Naive B cell (primary cell): ENCODE measurements around the gene RBBP6. TPM values are rescaled to one million over a fixed set of nuclear protein-coding genes. Genes with fewer than 3 reads are reported as not detected.
A peak's percentile ranks its signal among the peaks of the same experiment; 100 is the strongest.
"Not testable (repeated sequence)": the region's sequence is repeated elsewhere in the genome, so short reads cannot be mapped to it uniquely, and the experiment has no call there.

Experiments
- ATAC-seq, 2 donors: fragments of 150-1000 bp; cut with Tn5 transposase; 2 replicates each; pipeline ENCODE4 v1.10.0; 2021; ENCODE audit warnings: low read depth in 2 of 2, mild to moderate bottlenecking in 2 of 2, moderate library complexity in 2 of 2
- DNase-seq: peaks from one replicate; pipeline ENCODE4 v3.0.0; 2022
- H3K27ac Mint-ChIP-seq, 6 donors: one replicate each; pipeline ENCODE4 v1.8.0; 2020 to 2022; ENCODE audit warnings: mild to moderate bottlenecking in 6 of 6, mixed read lengths in 6 of 6, moderate library complexity in 5 of 6, inconsistent platforms in 2 of 6
- H3K27me3 Mint-ChIP-seq, 3 donors: one replicate each; pipeline ENCODE4 v1.8.0; 2021 to 2022; ENCODE audit warnings: mixed read lengths in 3 of 3, mild to moderate bottlenecking in 1 of 3
- H3K36me3 Mint-ChIP-seq, 2 donors: one replicate each; pipeline ENCODE4 v1.8.0; 2020 to 2022; ENCODE audit warnings: mixed read lengths in 2 of 2, inconsistent platforms in 1 of 2, mild to moderate bottlenecking in 1 of 2
- H3K4me1 Mint-ChIP-seq, 3 donors: one replicate each; pipeline ENCODE4 v1.8.0; 2020 to 2022; ENCODE audit warnings: mixed read lengths in 3 of 3, inconsistent platforms in 1 of 3, mild to moderate bottlenecking in 1 of 3, moderate library complexity in 1 of 3
- H3K4me3 Mint-ChIP-seq, 8 donors: one replicate each; pipeline ENCODE4 v1.8.0; 2020 to 2022; ENCODE audit warnings: mild to moderate bottlenecking in 8 of 8, mixed read lengths in 8 of 8, moderate library complexity in 8 of 8, inconsistent platforms in 2 of 8
- H3K9me3 Mint-ChIP-seq, 7 donors: one replicate each; pipeline ENCODE4 v1.8.0; 2020 to 2022; ENCODE audit warnings: mixed read lengths in 7 of 7, mild to moderate bottlenecking in 5 of 7, inconsistent platforms in 2 of 7, moderate library complexity in 1 of 7
- polyA plus RNA-seq, 6 donors: library from polyadenylated mRNA; unstranded; fragments of 300-500 nt; fragmentation: Illumina TruSeq; gene quantifications; one replicate each; pipeline ENCODE4 v1.2.3, GENCODE V29; 2021; ENCODE audit warnings: low read depth in 6 of 6

The RBBP6 gene
- polyA plus RNA-seq, 6 donors from 2014 or later = 19.6 to 41.1 (median 30.2) TPM

DNA sequence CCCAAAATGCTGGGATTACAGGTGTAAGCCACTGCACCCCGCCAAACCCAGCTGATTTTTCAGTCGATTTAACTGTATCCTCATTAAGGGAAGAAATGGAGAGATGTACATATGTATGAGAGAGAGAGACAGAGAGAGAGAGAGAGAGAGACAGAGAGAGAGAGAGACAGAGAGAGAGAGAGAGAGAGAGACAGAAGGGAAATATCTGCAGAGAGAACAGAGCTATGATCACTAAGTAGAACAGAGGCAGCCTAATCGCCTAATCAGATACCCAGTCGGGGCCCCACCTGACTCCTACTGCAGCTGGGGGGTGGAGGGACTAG is 70.0 kb downstream of the RBBP6 start:
- H3K27me3 Mint-ChIP-seq = peaks cover 47 to 61% (median 57%) of the 10 kb centered on the region in 3 donors
- peak overlapping the region in 2 of 6 donors; percentile 61 to 76 for H3K27ac Mint-ChIP-seq
- H3K9me3 Mint-ChIP-seq = peaks cover 0 to 3% (median 3%) of the 10 kb centered on the region in 7 donors
- peak in 1 of 2 donors; percentile 18 for ATAC-seq
- H3K36me3 Mint-ChIP-seq = peaks cover 0 to 1% of the 10 kb centered on the region in 2 donors
- H3K4me3 Mint-ChIP-seq = peak overlapping the region; percentile 9 to 91 (median 75)
- DNase-seq = no peak
- H3K4me1 Mint-ChIP-seq = peaks cover 7 to 19% (median 13%) of the 10 kb centered on the region in 3 donors

DNA sequence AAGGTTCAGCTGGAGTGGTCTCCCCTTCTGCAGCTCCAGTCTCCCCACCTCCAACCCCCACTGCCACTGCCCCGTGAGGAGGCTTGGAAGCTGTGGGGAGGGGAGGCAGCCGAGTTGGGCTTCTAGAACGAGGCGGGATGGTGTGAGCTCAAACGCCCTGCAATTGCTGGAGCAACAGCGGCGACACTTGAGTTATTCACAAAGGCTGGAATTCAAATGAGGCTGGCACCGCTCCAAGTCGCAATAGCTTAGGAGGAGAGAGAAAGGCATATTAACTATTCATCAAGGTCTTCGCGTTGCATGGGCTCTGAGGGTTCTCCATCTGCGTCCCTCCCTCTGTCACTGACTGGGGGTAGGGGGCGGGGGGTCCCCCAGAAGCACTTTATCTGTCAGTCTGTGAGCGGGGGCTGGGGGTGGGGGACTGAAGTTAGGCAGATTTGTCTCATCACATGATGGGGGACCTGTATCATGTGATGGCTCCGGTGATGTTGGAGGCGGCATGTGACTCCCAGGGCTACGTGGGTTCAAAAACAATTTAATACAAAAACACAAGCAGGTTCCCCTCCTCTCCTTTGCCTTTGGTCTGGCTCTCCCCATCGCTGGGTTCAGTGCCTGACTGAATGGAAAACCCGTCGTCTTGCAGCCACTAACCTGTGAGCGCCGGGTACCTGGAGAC is 70.5 kb downstream of the RBBP6 start:
- DNase-seq (peak; percentile 27), ATAC-seq (peak; percentile 52 to 63)
- H3K4me1 Mint-ChIP-seq = peaks cover 7 to 19% (median 13%) of the 10 kb centered on the region in 3 donors
- H3K27ac Mint-ChIP-seq = peak overlapping the region in 4 of 6 donors; percentile 35 to 76 (median 52)
- H3K36me3 Mint-ChIP-seq = no peaks in the 10 kb centered on the region
- H3K27me3 Mint-ChIP-seq = peaks cover 45 to 59% (median 59%) of the 10 kb centered on the region in 3 donors
- H3K4me3 Mint-ChIP-seq = peak overlapping the region; percentile 64 to 91 (median 76)
- peaks cover 0 to 3% (median 0%) of the 10 kb centered on the region in 7 donors for H3K9me3 Mint-ChIP-seq

DNA sequence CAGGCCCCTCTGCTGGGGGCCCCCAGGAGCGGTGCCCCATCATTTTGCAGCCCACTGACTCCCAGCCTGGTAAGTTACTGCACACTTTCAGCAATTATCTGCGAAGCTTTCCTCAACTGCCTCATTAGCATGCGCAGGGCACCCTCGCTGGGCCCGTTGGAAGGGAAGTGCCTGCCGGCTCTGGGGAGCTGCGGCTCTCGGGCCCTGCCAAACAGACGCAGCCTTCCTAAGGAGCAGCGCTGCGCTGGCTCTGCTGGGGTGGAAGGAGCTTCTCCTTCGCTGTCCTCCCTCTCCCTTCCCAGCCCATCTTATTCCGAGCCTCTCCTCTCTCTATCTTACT is 71.0 kb downstream of the RBBP6 start:
- Mint-ChIP-seq H3K27me3 (peaks cover 49 to 64% (median 62%) of the 10 kb centered on the region in 3 donors), H3K9me3 (no peaks in the 10 kb centered on the region), H3K4me3 (peak overlapping the region; percentile 59 to 91 (median 75)), H3K36me3 (no peaks in the 10 kb centered on the region), H3K27ac (peak overlapping the region in 2 of 6 donors; percentile 50 to 57), H3K4me1 (peaks cover 7 to 19% (median 13%) of the 10 kb centered on the region in 3 donors)
- DNase-seq = peak; percentile 12
- peak; percentile 40 for ATAC-seq

DNA sequence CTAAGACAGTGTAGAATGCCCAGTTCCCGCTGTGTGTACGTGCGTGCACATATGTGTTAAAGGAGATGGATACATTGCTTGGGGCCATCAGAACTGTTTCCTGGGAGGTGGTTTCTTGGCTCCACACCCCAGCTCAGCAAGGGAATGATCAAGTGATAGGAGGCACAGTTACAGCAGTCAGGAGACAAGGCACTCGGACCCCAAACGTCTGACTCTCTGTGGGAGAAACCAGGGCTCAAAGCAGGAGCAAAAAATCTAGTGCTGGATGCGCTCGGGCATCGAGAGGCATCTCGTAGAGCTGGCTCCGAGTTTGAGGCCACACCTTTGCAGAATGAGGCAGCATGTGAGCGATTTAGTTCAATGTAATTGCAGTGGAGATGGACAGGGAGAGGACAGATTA is 71.9 kb downstream of the RBBP6 start:
- H3K27ac Mint-ChIP-seq = peak overlapping the region in 1 of 6 donors; percentile 38
- H3K4me1 Mint-ChIP-seq = peaks cover 7 to 19% (median 13%) of the 10 kb centered on the region in 3 donors
- no peak for ATAC-seq
- H3K27me3 Mint-ChIP-seq = peaks cover 47 to 65% (median 61%) of the 10 kb centered on the region in 3 donors
- H3K36me3 Mint-ChIP-seq = no peaks in the 10 kb centered on the region
- no peaks in the 10 kb centered on the region for H3K9me3 Mint-ChIP-seq
- peak overlapping the region in 3 of 8 donors; percentile 45 to 91 (median 75) for H3K4me3 Mint-ChIP-seq
- DNase-seq = no peak

DNA sequence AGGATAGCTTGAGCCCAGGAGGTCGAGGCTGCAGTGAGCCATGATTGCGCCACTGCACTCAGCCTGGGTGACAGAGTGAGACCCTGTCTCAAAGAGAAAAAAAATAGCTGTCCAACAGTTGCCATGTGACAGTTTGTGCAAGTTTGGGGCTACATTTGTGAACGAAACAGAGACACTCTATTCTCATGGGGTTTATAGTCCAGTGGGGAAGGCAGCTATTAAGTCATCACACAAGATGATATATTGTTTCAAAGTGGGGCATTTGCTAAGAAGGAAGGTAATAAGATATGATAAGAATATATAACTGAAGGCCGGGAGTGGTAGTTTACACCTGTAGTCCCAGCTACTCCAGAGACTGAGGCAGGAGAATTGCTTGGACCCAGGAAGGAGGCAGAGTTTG is 73.3 kb downstream of the RBBP6 start:
- Mint-ChIP-seq H3K27ac (peak overlapping the region in 1 of 6 donors; percentile 19), H3K36me3 (no peaks in the 10 kb centered on the region), H3K9me3 (no peaks in the 10 kb centered on the region), H3K27me3 (peaks cover 47 to 60% (median 55%) of the 10 kb centered on the region in 3 donors), H3K4me1 (peaks cover 7 to 19% (median 13%) of the 10 kb centered on the region in 3 donors), H3K4me3 (no peak overlapping the region)
- DNase-seq (no peak), ATAC-seq (no peak)

DNA sequence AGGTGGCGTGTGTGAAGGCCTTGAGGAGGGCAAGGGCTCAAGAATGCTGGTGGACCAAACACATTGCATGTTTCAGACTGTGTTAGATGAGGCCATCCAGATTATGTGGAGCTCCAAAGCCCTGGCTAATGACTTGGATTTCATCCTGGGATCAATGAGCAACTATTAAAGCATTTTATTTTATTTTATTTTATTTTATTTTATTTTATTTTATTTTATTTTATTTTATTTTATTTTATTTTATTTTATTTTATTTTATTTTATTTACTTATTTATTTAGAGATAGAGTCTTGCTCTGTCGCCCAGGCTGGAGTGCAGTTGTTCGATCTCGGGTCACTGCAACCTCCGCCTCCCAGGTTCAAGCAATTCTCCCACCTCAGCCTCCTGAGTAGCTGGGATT is 73.9 kb downstream of the RBBP6 start:
- H3K27ac Mint-ChIP-seq, H3K4me3 Mint-ChIP-seq, ATAC-seq, DNase-seq, H3K36me3 Mint-ChIP-seq, H3K9me3 Mint-ChIP-seq: not testable (repeated sequence)
- peaks cover 47 to 54% (median 49%) of the 10 kb centered on the region in 3 donors for H3K27me3 Mint-ChIP-seq
- peaks cover 7 to 19% (median 13%) of the 10 kb centered on the region in 3 donors for H3K4me1 Mint-ChIP-seq

DNA sequence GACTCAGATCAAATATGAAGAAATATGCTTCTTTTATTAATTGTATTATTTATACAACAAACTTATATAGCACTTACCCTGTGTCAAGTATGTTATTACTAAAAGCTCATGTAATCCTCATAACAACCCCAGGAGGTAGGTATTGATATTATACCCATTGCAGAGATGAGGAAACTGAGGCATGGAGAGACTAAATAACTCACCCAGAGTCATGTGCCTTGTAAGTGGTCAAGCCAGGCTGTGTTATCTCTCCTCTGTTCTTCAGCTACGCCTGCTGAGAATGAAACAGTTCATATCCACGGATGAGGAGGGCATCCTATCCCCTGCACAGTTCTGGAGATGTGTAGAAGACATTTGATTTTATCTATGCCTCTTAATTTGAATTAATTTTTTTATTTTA is 78.1 kb downstream of the RBBP6 start:
- Mint-ChIP-seq H3K4me1 (no peaks in the 10 kb centered on the region), H3K9me3 (no peaks in the 10 kb centered on the region), H3K4me3 (no peak overlapping the region), H3K36me3 (no peaks in the 10 kb centered on the region), H3K27me3 (peaks cover 21 to 25% (median 23%) of the 10 kb centered on the region in 3 donors), H3K27ac (no peak overlapping the region)
- ATAC-seq (no peak), DNase-seq (no peak)

Other genes with a start within 250 kb of the RBBP6 start
- gene TNRC6A, start 190.1 kb downstream of the RBBP6 start, polyA plus RNA-seq = 10 to 100 TPM in 4 of 6 donors, 1 to 10 TPM in 2; 1.9 to 23.1 (median 13.1) TPM